ENCODE results near the gene TRPM3. TPM values are rescaled to one million over a fixed set of nuclear protein-coding genes. Genes with fewer than 3 reads are reported as not detected.

TRPM3 gene
- total and polyA plus RNA-seq, 4 experiments from 2014 or later = not detected

DNA sequence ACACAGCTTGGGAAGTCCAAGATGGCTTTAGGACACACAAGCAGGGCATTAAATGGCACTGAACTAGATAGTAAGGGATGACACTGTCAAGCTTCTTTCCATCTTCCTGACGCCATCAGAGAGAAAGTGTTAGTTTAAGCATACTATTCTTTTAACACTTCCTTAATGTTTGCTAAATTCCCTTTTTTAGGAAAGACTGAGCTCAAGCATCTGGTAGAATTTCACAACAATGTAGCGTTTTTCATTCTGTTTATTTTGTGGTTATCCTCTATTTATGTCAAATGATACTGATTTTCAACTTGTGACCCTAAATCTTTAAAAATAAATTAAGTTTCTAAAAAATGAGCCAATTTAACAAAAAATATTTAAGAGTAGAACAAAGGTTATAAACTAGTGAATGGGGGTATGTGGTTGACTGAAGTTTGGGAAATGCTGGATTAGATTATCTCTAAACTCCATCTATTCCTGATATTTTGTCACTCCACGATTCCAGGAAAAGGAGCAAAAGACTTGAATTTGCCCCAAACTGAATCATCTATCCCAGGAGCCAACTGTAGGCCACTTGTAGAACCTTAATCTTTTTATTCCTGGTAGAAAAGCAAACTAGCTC lies 559.5 kb downstream of the TRPM3 start:
- ChIA-PET CTCF (ENCODE audit: partially characterized antibody) (interaction anchor here (1.3 to 2.6 kb wide), 2 partner anchors 13 to 40 kb away, joined by 5 to 9 read pairs; no protein-coding TSS in a partner anchor), POLR2A (ENCODE audit: partially characterized antibody) (interaction anchor here (0.6 to 2.7 kb wide), 4 partner anchors 14 to 149 kb away, joined by 3 to 10 read pairs (median 5); partner anchors contain the start of gene KLF9)
- H3K27me3 ChIP-seq (ENCODE audit: insufficient read depth, low read length) = no peaks in the 10 kb centered on the region
- H3K9me3 Mint-ChIP-seq = peaks cover 0 to 2% (median 0%) of the 10 kb centered on the region in 8 donors
- H3K27ac ChIP-seq (ENCODE audit: low read depth, low read length) = no peak overlapping the region
- no peaks in the 10 kb centered on the region for H3K9me3 ChIP-seq (ENCODE audit: control insufficient read depth in 1 of 2, low read length in 2 of 2)
- peak overlapping the region in 2 of 7 donors; percentile 65 to 95 for H3K27ac Mint-ChIP-seq
- H3K4me1 Mint-ChIP-seq = peaks cover 25 to 34% (median 28%) of the 10 kb centered on the region in 4 donors
- H3K36me3 ChIP-seq (ENCODE audit: insufficient read depth, low read length) = no peaks in the 10 kb centered on the region
- H3K4me1 ChIP-seq (ENCODE audit: insufficient read depth, low read length) = peaks cover 29% of the 10 kb centered on the region
- DNase-seq = no peak
- intact Hi-C loops (cut with micrococcal nuclease) = no loop called here
- H3K27me3 Mint-ChIP-seq = no peaks in the 10 kb centered on the region
- H3K36me3 Mint-ChIP-seq = no peaks in the 10 kb centered on the region
- H3K4me3 Mint-ChIP-seq = no peak overlapping the region
- no peak overlapping the region for H3K4me3 ChIP-seq (ENCODE audit: low read length in 2 of 2)

DNA sequence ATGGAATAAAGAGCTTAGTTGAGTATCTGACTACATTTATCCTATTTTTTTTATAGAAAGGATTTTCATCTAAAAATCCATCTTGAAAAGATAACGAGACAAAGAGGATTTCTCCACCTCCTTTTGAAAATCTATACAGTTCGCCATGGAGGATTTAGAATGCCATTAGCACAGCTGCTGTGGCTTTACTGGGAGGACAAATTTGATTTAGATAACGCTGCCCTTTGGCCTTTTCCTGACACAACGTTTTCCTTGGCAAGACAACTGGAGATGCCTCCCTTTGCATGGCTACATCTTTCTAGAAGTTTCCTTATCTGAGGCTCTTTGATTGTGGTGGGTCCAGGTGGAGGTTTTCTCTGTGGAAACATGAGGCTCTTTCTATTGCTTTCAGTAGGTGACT lies 560.3 kb downstream of the TRPM3 start:
- Mint-ChIP-seq H3K4me1 (peaks cover 25 to 33% (median 27%) of the 10 kb centered on the region in 4 donors), H3K36me3 (no peaks in the 10 kb centered on the region), H3K4me3 (no peak overlapping the region), H3K9me3 (peaks cover 0 to 2% (median 0%) of the 10 kb centered on the region in 8 donors), H3K27me3 (no peaks in the 10 kb centered on the region), H3K27ac (no peak overlapping the region)
- H3K4me3 ChIP-seq (ENCODE audit: low read length in 2 of 2) = no peak overlapping the region
- no peak overlapping the region for H3K27ac ChIP-seq (ENCODE audit: low read depth, low read length)
- ChIA-PET POLR2A (ENCODE audit: partially characterized antibody) (interaction anchor here (2.0 kb wide), 1 partner anchor 141 kb away, joined by 5 read pairs; no protein-coding TSS in a partner anchor), CTCF (ENCODE audit: partially characterized antibody) (interaction anchor here (0.9 kb wide), 1 partner anchor 18 kb away, joined by 3 read pairs; no protein-coding TSS in a partner anchor)
- no peak for DNase-seq
- intact Hi-C loops (cut with micrococcal nuclease) = no loop called here
- peaks cover 29% of the 10 kb centered on the region for H3K4me1 ChIP-seq (ENCODE audit: insufficient read depth, low read length)
- no peaks in the 10 kb centered on the region for H3K36me3 ChIP-seq (ENCODE audit: insufficient read depth, low read length)
- H3K27me3 ChIP-seq (ENCODE audit: insufficient read depth, low read length) = no peaks in the 10 kb centered on the region
- H3K9me3 ChIP-seq (ENCODE audit: control insufficient read depth in 1 of 2, low read length in 2 of 2) = no peaks in the 10 kb centered on the region

DNA sequence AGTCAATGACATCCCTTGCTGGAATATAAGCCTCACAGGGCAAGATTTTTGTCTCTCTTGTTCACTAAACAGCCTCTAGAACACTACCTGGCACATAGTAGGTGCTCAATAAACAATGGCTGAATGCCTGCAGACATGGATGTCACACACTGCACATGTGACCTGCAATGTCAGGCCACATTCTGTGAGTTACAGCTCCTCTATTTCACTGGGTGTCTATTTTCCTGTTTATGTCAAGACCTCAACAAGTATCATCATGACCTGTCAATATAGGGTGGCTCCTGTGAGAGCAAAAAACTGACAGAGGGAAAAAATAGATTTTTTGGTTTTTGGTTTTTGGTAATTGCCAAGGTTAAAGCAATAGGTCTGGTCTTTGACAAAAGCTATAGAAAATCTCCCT lies 562.3 kb downstream of the TRPM3 start:
- Histone ChIP-seq H3K9me3 (ENCODE audit: control insufficient read depth in 1 of 2, low read length in 2 of 2) (no peaks in the 10 kb centered on the region), H3K27ac (ENCODE audit: low read depth, low read length) (no peak overlapping the region), H3K36me3 (ENCODE audit: insufficient read depth, low read length) (no peaks in the 10 kb centered on the region), H3K4me3 (ENCODE audit: low read length in 2 of 2) (no peak overlapping the region), H3K4me1 (ENCODE audit: insufficient read depth, low read length) (peaks cover 19% of the 10 kb centered on the region), H3K27me3 (ENCODE audit: insufficient read depth, low read length) (no peaks in the 10 kb centered on the region)
- POLR2A ChIA-PET (ENCODE audit: partially characterized antibody) = no interaction called here
- CTCF ChIA-PET (ENCODE audit: partially characterized antibody) = no interaction called here
- no peaks in the 10 kb centered on the region for H3K36me3 Mint-ChIP-seq
- peaks cover 14 to 20% (median 16%) of the 10 kb centered on the region in 4 donors for H3K4me1 Mint-ChIP-seq
- H3K27me3 Mint-ChIP-seq = no peaks in the 10 kb centered on the region
- H3K27ac Mint-ChIP-seq = no peak overlapping the region
- peaks cover 0 to 2% (median 0%) of the 10 kb centered on the region in 8 donors for H3K9me3 Mint-ChIP-seq
- intact Hi-C loops (cut with micrococcal nuclease) = no loop called here
- DNase-seq = no peak
- no peak overlapping the region for H3K4me3 Mint-ChIP-seq

DNA sequence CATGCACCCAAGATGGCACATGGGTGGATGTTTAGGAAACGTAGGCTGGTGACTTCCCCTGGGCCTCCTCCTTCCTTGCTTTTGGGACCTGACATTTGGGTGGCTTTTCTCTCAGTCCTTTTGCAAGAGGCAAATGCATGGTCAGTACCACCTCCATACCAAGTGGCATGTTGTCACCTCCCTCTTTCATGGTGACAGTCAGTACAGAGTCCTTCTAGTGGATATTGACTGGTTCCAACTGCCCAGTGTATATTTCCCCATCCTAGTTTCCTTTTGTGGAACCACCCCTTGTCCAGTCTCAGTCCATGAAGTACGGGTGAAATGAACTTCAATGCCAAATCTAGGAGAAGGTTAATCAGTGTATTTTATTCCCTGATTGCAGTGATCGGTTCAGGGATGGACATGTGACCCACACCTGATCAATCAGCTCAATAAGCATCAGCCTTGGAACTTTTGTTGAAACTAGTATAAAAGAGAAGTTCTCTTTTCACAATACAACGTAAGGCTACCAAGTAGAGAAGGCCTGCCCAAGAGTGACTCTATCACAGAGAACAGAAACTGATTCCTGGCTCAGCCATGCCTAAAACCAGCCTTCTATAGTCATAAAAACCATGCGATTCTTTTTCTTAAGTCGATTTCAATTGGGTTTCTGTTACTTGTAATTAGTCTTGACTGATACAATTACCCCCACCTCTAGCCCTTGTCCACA lies 563.6 kb downstream of the TRPM3 start:
- H3K4me3 Mint-ChIP-seq = no peak overlapping the region
- Histone ChIP-seq H3K27me3 (ENCODE audit: insufficient read depth, low read length) (no peaks in the 10 kb centered on the region), H3K27ac (ENCODE audit: low read depth, low read length) (no peak overlapping the region), H3K4me3 (ENCODE audit: low read length in 2 of 2) (no peak overlapping the region), H3K4me1 (ENCODE audit: insufficient read depth, low read length) (peaks cover 6% of the 10 kb centered on the region), H3K9me3 (ENCODE audit: control insufficient read depth in 1 of 2, low read length in 2 of 2) (no peaks in the 10 kb centered on the region), H3K36me3 (ENCODE audit: insufficient read depth, low read length) (no peaks in the 10 kb centered on the region)
- ChIA-PET CTCF (ENCODE audit: partially characterized antibody) (interaction anchor here (1.0 kb wide), 1 partner anchor 73 kb away, joined by 3 read pairs; no protein-coding TSS in a partner anchor), POLR2A (ENCODE audit: partially characterized antibody) (no interaction called here)
- H3K9me3 Mint-ChIP-seq = peaks cover 0 to 2% (median 0%) of the 10 kb centered on the region in 8 donors
- no peak for DNase-seq
- no peak overlapping the region for H3K27ac Mint-ChIP-seq
- no peaks in the 10 kb centered on the region for H3K36me3 Mint-ChIP-seq
- no peaks in the 10 kb centered on the region for H3K27me3 Mint-ChIP-seq
- peaks cover 2 to 7% (median 4%) of the 10 kb centered on the region in 4 donors for H3K4me1 Mint-ChIP-seq
- intact Hi-C loops (cut with micrococcal nuclease) = no loop called here

DNA sequence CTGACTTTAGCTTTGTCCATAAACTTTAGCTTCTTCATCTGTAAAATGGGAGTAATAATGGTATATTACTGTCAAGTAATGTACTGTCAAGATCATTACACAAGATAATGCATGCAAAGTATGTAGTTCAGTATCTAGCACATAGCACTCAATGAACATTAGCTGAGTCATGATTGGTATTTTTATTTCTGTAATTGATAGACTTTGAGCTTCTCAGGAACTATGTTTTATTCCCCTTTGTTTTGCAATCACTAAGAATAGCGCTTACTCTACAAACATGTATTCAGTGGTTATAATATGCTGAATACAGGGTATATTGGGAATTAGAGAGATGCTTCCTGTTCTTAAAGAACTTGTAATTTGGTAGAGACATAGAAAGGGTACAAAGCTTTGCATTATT lies 564.6 kb downstream of the TRPM3 start:
- no peaks in the 10 kb centered on the region for H3K4me1 ChIP-seq (ENCODE audit: insufficient read depth, low read length)
- Mint-ChIP-seq H3K27me3 (no peaks in the 10 kb centered on the region), H3K36me3 (no peaks in the 10 kb centered on the region), H3K27ac (no peak overlapping the region), H3K4me1 (no peaks in the 10 kb centered on the region), H3K9me3 (peaks cover 0 to 2% (median 0%) of the 10 kb centered on the region in 8 donors), H3K4me3 (no peak overlapping the region)
- no peaks in the 10 kb centered on the region for H3K27me3 ChIP-seq (ENCODE audit: insufficient read depth, low read length)
- intact Hi-C loops (cut with micrococcal nuclease) = no loop called here
- no peak overlapping the region for H3K4me3 ChIP-seq (ENCODE audit: low read length in 2 of 2)
- ChIA-PET POLR2A (ENCODE audit: partially characterized antibody) (no interaction called here), CTCF (ENCODE audit: partially characterized antibody) (interaction anchor here (1.0 to 1.2 kb wide), 2 partner anchors 9 to 72 kb away, joined by 3 to 4 read pairs; no protein-coding TSS in a partner anchor)
- no peak for DNase-seq
- no peaks in the 10 kb centered on the region for H3K36me3 ChIP-seq (ENCODE audit: insufficient read depth, low read length)
- no peaks in the 10 kb centered on the region for H3K9me3 ChIP-seq (ENCODE audit: control insufficient read depth in 1 of 2, low read length in 2 of 2)
- H3K27ac ChIP-seq (ENCODE audit: low read depth, low read length) = no peak overlapping the region

DNA sequence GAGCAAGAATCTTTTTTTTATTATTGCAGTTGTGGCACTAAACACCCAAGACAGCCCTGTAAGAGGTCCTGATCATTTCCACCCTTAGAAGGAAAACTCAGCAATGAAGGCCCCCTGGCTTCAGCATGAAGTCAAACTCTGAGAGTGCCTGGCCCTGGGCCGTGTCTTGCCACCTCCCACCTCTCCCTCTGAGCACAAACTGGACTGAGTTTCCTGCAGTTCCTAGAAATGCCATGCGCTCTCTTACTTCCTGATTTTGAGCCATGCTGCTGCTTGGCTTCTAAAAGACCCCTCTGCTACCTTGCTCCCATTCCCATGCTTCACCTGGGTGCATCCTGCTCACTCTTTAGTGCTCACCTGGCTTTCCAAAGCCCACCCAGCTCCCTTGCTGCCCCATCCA lies 566.5 kb downstream of the TRPM3 start:
- Histone ChIP-seq H3K4me1 (ENCODE audit: insufficient read depth, low read length) (no peaks in the 10 kb centered on the region), H3K27me3 (ENCODE audit: insufficient read depth, low read length) (no peaks in the 10 kb centered on the region), H3K9me3 (ENCODE audit: control insufficient read depth in 1 of 2, low read length in 2 of 2) (no peaks in the 10 kb centered on the region), H3K36me3 (ENCODE audit: insufficient read depth, low read length) (no peaks in the 10 kb centered on the region), H3K4me3 (ENCODE audit: low read length in 2 of 2) (no peak overlapping the region), H3K27ac (ENCODE audit: low read depth, low read length) (no peak overlapping the region)
- intact Hi-C loops (cut with micrococcal nuclease) = no loop called here
- CTCF ChIA-PET (ENCODE audit: partially characterized antibody) = no interaction called here
- Mint-ChIP-seq H3K4me1 (no peaks in the 10 kb centered on the region), H3K27ac (no peak overlapping the region), H3K36me3 (no peaks in the 10 kb centered on the region), H3K9me3 (peaks cover 0 to 2% (median 0%) of the 10 kb centered on the region in 8 donors), H3K4me3 (no peak overlapping the region), H3K27me3 (no peaks in the 10 kb centered on the region)
- DNase-seq = no peak
- POLR2A ChIA-PET (ENCODE audit: partially characterized antibody) = no interaction called here
